HepG2 (cell line): Measurements from ENCODE around the gene RIMS3. TPM values are rescaled to one million over a fixed set of nuclear protein-coding genes. Genes with fewer than 3 reads are reported as not detected.
"Not testable (repeated sequence)": the region's sequence is repeated elsewhere in the genome, so short reads cannot be mapped to it uniquely, and the experiment has no call there.

Experiments used
- ATAC-seq: fragments of 200-7000 bp; cut with Tn5 transposase; 3 replicates; pipeline ENCODE4 v1.9.1; 2020; ENCODE audit warnings: mild to moderate bottlenecking, moderate library complexity
- BruUV-seq: library from RNA; stranded (reverse); fragments of 400-500 nt; replicated peaks from 2 replicates; lab custom pipeline; 2021; lab: Mats Ljungman, UMichigan
- CTCF ChIA-PET: fragments of 300-600 bp; formaldehyde crosslinking; extraction: SDS; loops from one replicate; lab custom pipeline; 2021; ENCODE audit warnings: low total read pairs, inconsistent platforms, low intra/inter-chr PET ratio; lab: Yijun Ruan, JAX
- POLR2A ChIA-PET: fragments of 350-600 bp; sonication (Branson Sonifier 250); formaldehyde crosslinking; loops from one replicate; lab custom pipeline; 2020; ENCODE audit warnings: antibody characterized with exemption, inconsistent platforms; lab: Yijun Ruan, JAX
- DNase-seq: peaks from one replicate; pipeline ENCODE4 v3.0.0-alpha.2; 2015; ENCODE audit warnings: low spot score
- FAIRE-seq: peaks from 3 replicates; lab custom pipeline; 2011; peaks lifted over from hg19 to GRCh38; lab: Jason Lieb, UNC
- H2AFZ ChIP-seq: one replicate; pipeline ENCODE4 v1.6.1; 2011; ENCODE audit warnings: low read length, inconsistent platforms
- H3K27ac ChIP-seq: fragments of 300-600 bp; 3 replicates; pipeline ENCODE4 v1.8.0; 2011; ENCODE audit warnings: mixed run types, mild to moderate bottlenecking, mixed read lengths, low read length, inconsistent platforms; ENCODE audit not compliant: insufficient read depth; ENCODE audit errors: extremely low read length
- H3K27me3 ChIP-seq, 2 experiments: fragments of 200-600 bp in 1 of 2; 2 replicates in 1 of 2; 3 replicates in 1 of 2; pipeline versions ENCODE4 v1.6.0 to v1.8.0; 2011; ENCODE audit warnings: low read length in 2 of 2, mild to moderate bottlenecking in 2 of 2, moderate library complexity in 2 of 2, inconsistent platforms in 1 of 2; ENCODE audit not compliant: insufficient read depth in 2 of 2, control insufficient read depth in 1 of 2
- H3K36me3 ChIP-seq, 2 experiments: fragments of 200-600 bp in 1 of 2; replicated peaks in 1 of 2; 2 replicates in 1 of 2; 3 replicates in 1 of 2; pipeline versions ENCODE4 v1.5.1 to v1.8.0; 2011; ENCODE audit warnings: low read length in 2 of 2, inconsistent platforms in 1 of 2; ENCODE audit not compliant: insufficient read depth in 2 of 2, control insufficient read depth in 1 of 2
- H3K4me1 ChIP-seq: 2 replicates; pipeline ENCODE4 v1.5.1; 2012; ENCODE audit warnings: low read length, inconsistent platforms; ENCODE audit not compliant: insufficient read depth
- H3K4me2 ChIP-seq: 2 replicates; pipeline ENCODE4 v1.6.0; 2011; ENCODE audit warnings: low read depth, low read length, inconsistent platforms
- H3K4me3 ChIP-seq, 3 experiments: fragments of 200-600 bp in 1 of 3; sonication (generic), shearing (Covaris generic) in 1 of 3; replicated peaks in 1 of 3; 2 replicates each; pipeline ENCODE4 v1.5.1; 2011 to 2016; ENCODE audit warnings: low read length in 3 of 3, inconsistent platforms in 2 of 3, low read depth in 2 of 3, mild to moderate bottlenecking in 2 of 3, control low read depth in 1 of 3, mixed read lengths in 1 of 3; ENCODE audit not compliant: insufficient read depth in 1 of 3
- H3K79me2 ChIP-seq: one replicate; pipeline ENCODE4 v1.6.1; 2011; ENCODE audit warnings: low read length, inconsistent platforms; ENCODE audit not compliant: insufficient read depth
- H3K9ac ChIP-seq: 2 replicates; pipeline ENCODE4 v1.6.0; 2011; ENCODE audit warnings: mild to moderate bottlenecking, low read depth, low read length, inconsistent platforms; ENCODE audit not compliant: insufficient read depth
- H3K9me3 ChIP-seq: 2 replicates; pipeline ENCODE4 v1.5.1; 2012; ENCODE audit warnings: mild to moderate bottlenecking, low read length
- H4K20me1 ChIP-seq: 2 replicates; pipeline ENCODE4 v1.6.0; 2011; ENCODE audit warnings: inconsistent platforms, mild to moderate bottlenecking, low read length, moderate library complexity; ENCODE audit not compliant: insufficient read depth
- AFF4 ChIP-seq: sonication (generic); formaldehyde crosslinking; IDR thresholded peaks from 2 replicates; pipeline ENCODE4 v1.4.0; 2020; ENCODE audit warnings: missing genetic modification reagents
- CSRNP1 ChIP-seq: sonication (generic); formaldehyde crosslinking; IDR thresholded peaks from 2 replicates; pipeline ENCODE4 v1.8.1; 2023; ENCODE audit warnings: mild to moderate bottlenecking, missing genetic modification reagents
- HOXD1 ChIP-seq: sonication (generic); formaldehyde crosslinking; IDR thresholded peaks from 2 replicates; pipeline ENCODE4 v1.5.0; 2020; ENCODE audit warnings: missing genetic modification reagents
- KDM2A ChIP-seq: sonication (generic); formaldehyde crosslinking; IDR thresholded peaks from 2 replicates; pipeline ENCODE4 v1.4.0; 2020; ENCODE audit warnings: low read depth, missing genetic modification reagents, borderline replicate concordance
- RNF2 ChIP-seq: fragments of 450-650 bp; conservative IDR thresholded peaks from 2 replicates; pipeline ENCODE4 v1.6.1; 2016; ENCODE audit warnings: low read depth
- ZNF33A ChIP-seq: sonication (generic); formaldehyde crosslinking; IDR thresholded peaks from 2 replicates; pipeline ENCODE4 v1.5.1; 2020; ENCODE audit warnings: missing genetic modification reagents, mild to moderate bottlenecking, moderate library complexity, borderline replicate concordance
- WGBS: methylation state at CpG from one replicate; pipeline ENCODE4 v1.1.6; 2017; ENCODE audit warnings: low lambda C conversion rate; 5-methylcytosine and 5-hydroxymethylcytosine counted together
- in situ Hi-C: cut with HindIII; loops from 2 replicates; pipeline ENCODE4 v1.10.0; 2017; ENCODE audit warnings: low pct_unique_long_range_greater_than_20kb; ENCODE audit not compliant: extremely low pct_ligation_motif_present
- intact Hi-C: fragments of 100-400 bp; cut with micrococcal nuclease; formaldehyde crosslinking; loops from one replicate; pipeline ENCODE4 v1.10.0; 2022; ENCODE audit not compliant: unreplicated experiment
- polyA plus RNA-seq, 8 experiments: library from polyadenylated mRNA; depleted of rRNA in 3 of 8; stranded (reverse) in 7 of 8; unstranded in 1 of 8; fragments of >200 nt; fragmentation: Illumina TruSeq in 4 of 8; extraction: Trizol in 4 of 8; gene quantifications; 2 replicates each; pipeline versions ENCODE4 v1.2.1 to v1.2.3, GENCODE V29; 2011 to 2016; ENCODE audit warnings: low read depth in 4 of 8, missing spikeins in 1 of 8, mixed read lengths in 1 of 8; ENCODE audit not compliant: insufficient read depth in 1 of 8
- total RNA-seq, 5 experiments: library from RNA; depleted of rRNA; stranded (reverse); fragments of >200 nt; fragmentation: Illumina TruSeq; extraction: Trizol; gene quantifications; 2 replicates each; pipeline ENCODE4 v1.2.3, GENCODE V29; 2016; ENCODE audit warnings: low read depth in 1 of 5
- TF ChIP-seq, protein P1 (sequence below): IDR thresholded peaks from 2 replicates; pipeline ENCODE4 v1.6.1; 2016; ENCODE audit warnings: low read depth, missing genetic modification reagents, missing compliant biosample characterization

Gene RIMS3
- total and polyA plus RNA-seq, 2 of the 13 experiments (the other 11 are each of a cell fraction or from before 2014, with no cell fraction given) = 2.1 to 5.4 TPM

DNA sequence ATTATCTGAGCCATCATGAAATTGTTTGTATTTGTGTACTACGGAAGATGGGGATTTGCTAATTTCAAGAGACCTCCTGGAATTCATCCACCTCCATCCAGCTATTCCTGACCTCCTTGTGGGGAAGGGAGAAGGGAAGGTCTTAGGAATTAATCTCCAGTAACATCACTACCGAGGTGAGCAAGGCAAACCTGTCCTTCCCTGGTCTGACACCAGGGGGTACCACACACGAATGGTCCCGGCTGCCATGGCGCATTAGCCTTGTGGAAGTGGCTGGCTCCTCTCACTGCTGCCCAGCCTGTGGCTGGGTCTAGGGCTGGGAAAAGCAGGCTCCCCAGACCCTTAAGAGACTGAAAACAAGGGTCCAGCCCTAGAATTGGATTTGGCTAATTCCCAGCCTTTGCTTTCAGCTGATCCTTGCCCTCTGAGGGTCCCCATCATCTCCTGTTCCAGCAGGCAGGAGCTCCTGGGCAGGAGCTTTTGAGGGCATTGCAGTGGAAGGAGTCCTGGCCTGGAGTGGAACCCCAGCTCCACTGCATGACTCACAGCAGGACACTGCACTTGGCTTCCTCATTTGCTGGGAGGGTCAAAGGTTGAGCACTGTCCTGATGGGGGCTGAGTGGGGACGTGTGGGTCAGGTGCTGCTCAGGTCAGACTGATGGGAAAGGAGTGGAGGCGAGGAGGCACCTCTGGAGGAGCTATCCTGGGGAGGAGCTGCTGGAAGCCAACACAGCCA is 34.8 kb downstream of the RIMS3 start (continued):
- no peak for TF ChIP-seq AFF4
- no peak for TF ChIP-seq CSRNP1 (CRISPR knock-in tag)
- TF ChIP-seq HOXD1 (CRISPR knock-in tag) = no peak
- TF ChIP-seq, protein P1, sequence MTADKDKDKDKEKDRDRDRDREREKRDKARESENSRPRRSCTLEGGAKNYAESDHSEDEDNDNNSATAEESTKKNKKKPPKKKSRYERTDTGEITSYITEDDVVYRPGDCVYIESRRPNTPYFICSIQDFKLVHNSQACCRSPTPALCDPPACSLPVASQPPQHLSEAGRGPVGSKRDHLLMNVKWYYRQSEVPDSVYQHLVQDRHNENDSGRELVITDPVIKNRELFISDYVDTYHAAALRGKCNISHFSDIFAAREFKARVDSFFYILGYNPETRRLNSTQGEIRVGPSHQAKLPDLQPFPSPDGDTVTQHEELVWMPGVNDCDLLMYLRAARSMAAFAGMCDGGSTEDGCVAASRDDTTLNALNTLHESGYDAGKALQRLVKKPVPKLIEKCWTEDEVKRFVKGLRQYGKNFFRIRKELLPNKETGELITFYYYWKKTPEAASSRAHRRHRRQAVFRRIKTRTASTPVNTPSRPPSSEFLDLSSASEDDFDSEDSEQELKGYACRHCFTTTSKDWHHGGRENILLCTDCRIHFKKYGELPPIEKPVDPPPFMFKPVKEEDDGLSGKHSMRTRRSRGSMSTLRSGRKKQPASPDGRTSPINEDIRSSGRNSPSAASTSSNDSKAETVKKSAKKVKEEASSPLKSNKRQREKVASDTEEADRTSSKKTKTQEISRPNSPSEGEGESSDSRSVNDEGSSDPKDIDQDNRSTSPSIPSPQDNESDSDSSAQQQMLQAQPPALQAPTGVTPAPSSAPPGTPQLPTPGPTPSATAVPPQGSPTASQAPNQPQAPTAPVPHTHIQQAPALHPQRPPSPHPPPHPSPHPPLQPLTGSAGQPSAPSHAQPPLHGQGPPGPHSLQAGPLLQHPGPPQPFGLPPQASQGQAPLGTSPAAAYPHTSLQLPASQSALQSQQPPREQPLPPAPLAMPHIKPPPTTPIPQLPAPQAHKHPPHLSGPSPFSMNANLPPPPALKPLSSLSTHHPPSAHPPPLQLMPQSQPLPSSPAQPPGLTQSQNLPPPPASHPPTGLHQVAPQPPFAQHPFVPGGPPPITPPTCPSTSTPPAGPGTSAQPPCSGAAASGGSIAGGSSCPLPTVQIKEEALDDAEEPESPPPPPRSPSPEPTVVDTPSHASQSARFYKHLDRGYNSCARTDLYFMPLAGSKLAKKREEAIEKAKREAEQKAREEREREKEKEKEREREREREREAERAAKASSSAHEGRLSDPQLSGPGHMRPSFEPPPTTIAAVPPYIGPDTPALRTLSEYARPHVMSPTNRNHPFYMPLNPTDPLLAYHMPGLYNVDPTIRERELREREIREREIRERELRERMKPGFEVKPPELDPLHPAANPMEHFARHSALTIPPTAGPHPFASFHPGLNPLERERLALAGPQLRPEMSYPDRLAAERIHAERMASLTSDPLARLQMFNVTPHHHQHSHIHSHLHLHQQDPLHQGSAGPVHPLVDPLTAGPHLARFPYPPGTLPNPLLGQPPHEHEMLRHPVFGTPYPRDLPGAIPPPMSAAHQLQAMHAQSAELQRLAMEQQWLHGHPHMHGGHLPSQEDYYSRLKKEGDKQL (CRISPR knock-in tag) = no peak
- no peak for TF ChIP-seq KDM2A (CRISPR knock-in tag)
- TF ChIP-seq ZNF33A (CRISPR knock-in tag) = no peak
- no peak for TF ChIP-seq RNF2

DNA sequence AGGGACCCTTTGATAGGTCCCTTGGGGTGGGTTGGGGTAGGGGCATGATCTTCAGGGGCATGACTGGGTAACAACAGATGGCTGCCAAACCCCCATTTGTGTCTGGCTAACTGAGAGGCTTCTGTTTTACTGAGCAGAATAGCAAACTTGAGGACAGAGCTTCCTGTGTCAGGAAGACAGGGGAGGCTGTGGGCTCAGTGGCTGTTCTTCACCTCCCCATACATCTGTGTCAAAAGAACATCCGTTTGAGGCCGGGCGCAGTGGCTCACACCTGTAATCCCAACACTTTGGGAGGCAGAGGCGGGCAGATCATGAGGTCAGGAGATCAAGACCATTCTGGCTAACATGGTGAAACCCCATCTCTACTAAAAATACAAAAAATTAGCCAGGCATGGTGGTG is 35.9 kb downstream of the RIMS3 start:
- in situ Hi-C loops = loop anchor here (10.0 kb wide), 2 partner anchors 205 to 325 kb away; no protein-coding TSS in a partner anchor
- not testable (repeated sequence) for ATAC-seq, FAIRE-seq

More for the DNA sequence above, 35.9 kb downstream of the RIMS3 start:
- DNase-seq, H4K20me1 ChIP-seq, H2AFZ ChIP-seq, BruUV-seq, POLR2A ChIA-PET, intact Hi-C loops, H3K4me2 ChIP-seq, H3K79me2 ChIP-seq, H3K27me3 ChIP-seq, H3K36me3 ChIP-seq, H3K9me3 ChIP-seq, H3K27ac ChIP-seq, H3K9ac ChIP-seq, H3K4me3 ChIP-seq: not testable (repeated sequence)
- 88% methylated on average over 4 of the region's 4 CpGs for WGBS
- CTCF ChIA-PET = interaction anchor here (2.9 kb wide), 1 partner anchor 39 kb away, joined by 25 read pairs; no protein-coding TSS in a partner anchor
- peaks cover 16% of the 10 kb centered on the region for H3K4me1 ChIP-seq
